Fibroblast of lung (primary cell): ENCODE data around the gene ZBP1. TPM values are rescaled to one million over a fixed set of nuclear protein-coding genes. Genes with fewer than 3 reads are reported as not detected.

Experiments used
- DNase-seq, 2 donors: peaks; one replicate each; pipeline versions ENCODE4 v3.0.0 to v3.0.0-alpha.2; 2010; ENCODE audit warnings: low read depth in 2 of 2
- H2AFZ ChIP-seq: 2 replicates; pipeline ENCODE4 v1.5.1; 2012; ENCODE audit warnings: low read length, control low read depth, inconsistent platforms
- H3K27ac ChIP-seq: 2 replicates; pipeline ENCODE4 v1.5.1; 2011; ENCODE audit warnings: low read length, control low read depth; ENCODE audit not compliant: insufficient read depth
- H3K27me3 ChIP-seq: 2 replicates; pipeline ENCODE4 v1.5.1; 2011; ENCODE audit warnings: mild to moderate bottlenecking, low read length; ENCODE audit not compliant: control insufficient read depth, insufficient read depth
- H3K36me3 ChIP-seq: 2 replicates; pipeline ENCODE4 v1.5.1; 2011; ENCODE audit warnings: low read length; ENCODE audit not compliant: control insufficient read depth, insufficient read depth
- H3K4me1 ChIP-seq: 2 replicates; pipeline ENCODE4 v1.5.1; 2011; ENCODE audit warnings: low read length; ENCODE audit not compliant: control insufficient read depth, insufficient read depth; ENCODE audit errors: extremely low read depth
- H3K4me2 ChIP-seq: 2 replicates; pipeline ENCODE4 v1.5.1; 2011; ENCODE audit warnings: low read length, control low read depth; ENCODE audit not compliant: insufficient read depth; ENCODE audit errors: extremely low read depth
- H3K4me3 ChIP-seq, 4 experiments: fragments of 200-600 bp in 1 of 4; sonication (generic) in 1 of 4; replicated peaks in 1 of 4; 2 replicates each; pipeline ENCODE4 v1.5.1; 2011 to 2016; ENCODE audit warnings: low read length in 4 of 4, low read depth in 3 of 4, mild to moderate bottlenecking in 3 of 4, control low read depth in 2 of 4, inconsistent platforms in 1 of 4, mixed read lengths in 1 of 4; ENCODE audit not compliant: insufficient read depth in 1 of 4; ENCODE audit errors: control extremely low read depth in 1 of 4
- H3K79me2 ChIP-seq: 2 replicates; pipeline ENCODE4 v1.5.1; 2012; ENCODE audit warnings: mild to moderate bottlenecking, low read length, inconsistent platforms; ENCODE audit not compliant: control insufficient read depth, insufficient read depth
- H3K9ac ChIP-seq: 2 replicates; pipeline ENCODE4 v1.5.1; 2011; ENCODE audit warnings: mild to moderate bottlenecking, low read length, control low read depth; ENCODE audit not compliant: insufficient read depth
- H3K9me3 ChIP-seq: 2 replicates; pipeline ENCODE4 v1.5.1; 2012; ENCODE audit warnings: low read depth, low read length; ENCODE audit not compliant: control insufficient read depth, insufficient read depth
- H4K20me1 ChIP-seq: 2 replicates; pipeline ENCODE4 v1.5.1; 2011; ENCODE audit warnings: low read length; ENCODE audit not compliant: control insufficient read depth, insufficient read depth; ENCODE audit errors: extremely low read depth
- EZH2 ChIP-seq: IDR thresholded peaks from 2 replicates; pipeline ENCODE4 v1.5.1; 2012; ENCODE audit warnings: low read length, control low read depth, mild to moderate bottlenecking; ENCODE audit errors: missing control alignments
- polyA plus RNA-seq, 2 donors: library from polyadenylated mRNA; depleted of rRNA in 1 of 2; stranded (reverse) in 1 of 2; unstranded in 1 of 2; fragments of >200 nt; gene quantifications; 2 replicates each; pipeline ENCODE4 v1.2.1, GENCODE V29; 2011 to 2012; ENCODE audit warnings: missing spikeins in 1 of 2
- total RNA-seq: library from RNA; depleted of rRNA; stranded (reverse); fragments of >200 nt; gene quantifications from 2 replicates; pipeline ENCODE4 v1.2.1, GENCODE V29; 2014
- TF ChIP-seq, protein P1 (sequence below), 2 donors: IDR thresholded peaks in 1 of 2; conservative IDR thresholded peaks in 1 of 2; 1 replicate in 1 of 2; 2 replicates in 1 of 2; pipeline ENCODE4 v1.5.1; 2011 to 2012; ENCODE audit warnings: low read length in 2 of 2, control low read depth in 1 of 2, inconsistent platforms in 1 of 2, low read depth in 1 of 2, mild to moderate bottlenecking in 1 of 2

The ZBP1 gene
- total and polyA plus RNA-seq, 2 donors (not counting 1 experiment from before 2014, with no cell fraction given) = not detected

DNA sequence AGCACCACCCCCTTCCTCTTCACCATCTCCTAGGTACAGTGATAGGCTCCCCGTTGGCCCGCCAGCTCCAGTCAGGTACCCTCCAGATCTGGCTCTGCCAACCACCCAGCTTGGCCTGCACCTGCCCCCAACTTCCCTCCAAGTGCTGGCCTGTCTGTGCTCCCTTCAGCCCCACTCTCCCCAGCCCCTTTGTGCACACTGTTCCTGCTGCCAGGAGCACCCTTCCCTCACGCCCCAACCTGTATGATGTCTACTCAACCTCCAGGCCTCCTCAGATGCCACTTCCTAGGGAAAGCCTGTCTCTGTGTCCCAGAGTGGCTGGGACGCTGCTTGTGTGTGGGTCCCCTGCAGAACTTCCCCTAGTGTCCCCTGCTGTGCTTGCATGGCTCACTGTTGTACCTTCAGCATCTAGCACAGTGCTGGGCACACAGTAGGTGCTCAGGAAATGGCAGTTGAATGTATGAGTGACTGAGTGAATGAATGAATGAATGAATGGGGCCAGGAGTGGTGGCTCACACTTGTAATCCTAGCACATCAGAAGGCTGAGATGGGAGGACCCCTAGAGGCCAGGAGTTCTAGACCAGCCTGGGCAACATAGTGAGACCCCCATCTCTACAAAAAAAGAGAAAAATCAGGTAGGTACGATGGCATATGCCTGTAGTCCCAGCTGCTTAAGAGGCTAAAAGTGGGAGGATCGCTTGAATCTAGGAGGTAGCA, 3.0 kb downstream of the ZBP1 start:
- Histone ChIP-seq H3K9ac (no peak overlapping the region), H3K9me3 (no peaks in the 10 kb centered on the region), H4K20me1 (no peaks in the 10 kb centered on the region), H3K36me3 (no peaks in the 10 kb centered on the region), H2AFZ (no peak overlapping the region), H3K79me2 (no peaks in the 10 kb centered on the region), H3K4me3 (no peak overlapping the region), H3K27ac (no peak overlapping the region), H3K27me3 (no peaks in the 10 kb centered on the region), H3K4me1 (no peaks in the 10 kb centered on the region), H3K4me2 (no peak overlapping the region)
- no peak for DNase-seq
- TF ChIP-seq, protein P1, sequence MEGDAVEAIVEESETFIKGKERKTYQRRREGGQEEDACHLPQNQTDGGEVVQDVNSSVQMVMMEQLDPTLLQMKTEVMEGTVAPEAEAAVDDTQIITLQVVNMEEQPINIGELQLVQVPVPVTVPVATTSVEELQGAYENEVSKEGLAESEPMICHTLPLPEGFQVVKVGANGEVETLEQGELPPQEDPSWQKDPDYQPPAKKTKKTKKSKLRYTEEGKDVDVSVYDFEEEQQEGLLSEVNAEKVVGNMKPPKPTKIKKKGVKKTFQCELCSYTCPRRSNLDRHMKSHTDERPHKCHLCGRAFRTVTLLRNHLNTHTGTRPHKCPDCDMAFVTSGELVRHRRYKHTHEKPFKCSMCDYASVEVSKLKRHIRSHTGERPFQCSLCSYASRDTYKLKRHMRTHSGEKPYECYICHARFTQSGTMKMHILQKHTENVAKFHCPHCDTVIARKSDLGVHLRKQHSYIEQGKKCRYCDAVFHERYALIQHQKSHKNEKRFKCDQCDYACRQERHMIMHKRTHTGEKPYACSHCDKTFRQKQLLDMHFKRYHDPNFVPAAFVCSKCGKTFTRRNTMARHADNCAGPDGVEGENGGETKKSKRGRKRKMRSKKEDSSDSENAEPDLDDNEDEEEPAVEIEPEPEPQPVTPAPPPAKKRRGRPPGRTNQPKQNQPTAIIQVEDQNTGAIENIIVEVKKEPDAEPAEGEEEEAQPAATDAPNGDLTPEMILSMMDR (conservative IDR thresholded peaks at IDR 0.05 in 1 of 2, IDR thresholded peaks at IDR 0.05 in 1 of 2; ENCODE audit: low read depth in 1 of 2, low read length in 2 of 2) = no peak
- TF ChIP-seq EZH2 = no peak

DNA sequence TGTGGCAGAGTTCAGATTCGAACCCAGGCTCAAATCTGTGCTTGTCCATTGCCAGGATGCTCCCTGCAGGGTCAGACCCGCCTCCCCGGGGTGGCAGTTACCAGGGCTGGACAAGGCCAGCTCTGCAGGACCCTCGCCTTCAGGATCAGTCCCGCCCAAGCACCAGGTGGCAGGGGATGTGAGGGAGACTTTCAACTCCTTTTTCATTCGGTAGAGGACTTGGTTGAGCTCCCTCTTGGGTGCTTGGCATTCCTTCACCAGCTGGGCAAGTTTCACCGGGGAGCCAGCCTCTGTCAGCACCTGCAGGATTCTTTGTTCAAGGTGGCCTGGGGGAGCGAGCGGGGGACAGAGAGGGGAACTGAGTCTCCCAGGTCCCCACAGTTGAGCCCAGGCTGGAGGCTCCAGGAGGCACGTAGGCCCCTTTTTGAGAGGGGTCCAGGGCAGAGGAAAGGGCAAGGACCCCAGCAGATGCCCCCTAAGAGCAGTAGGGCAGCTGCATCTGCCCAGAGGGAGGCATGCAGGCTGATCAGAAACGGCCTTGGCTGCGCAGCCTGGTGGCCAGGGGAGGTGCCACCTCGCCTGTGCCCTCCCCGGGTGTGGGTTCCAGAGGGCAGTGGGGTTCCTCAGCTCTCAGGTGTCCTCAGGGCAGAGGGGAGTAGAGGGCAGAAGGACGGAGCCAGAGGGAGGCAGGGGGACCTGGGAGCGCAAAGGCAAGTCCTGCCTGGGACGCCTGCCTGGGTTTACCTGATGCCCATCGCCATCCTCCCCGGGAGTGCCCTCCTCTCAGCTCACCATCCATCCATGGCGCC, 3.9 kb downstream of the ZBP1 start:
- no peak overlapping the region for H2AFZ ChIP-seq
- no peak overlapping the region for H3K27ac ChIP-seq
- H3K9ac ChIP-seq = no peak overlapping the region
- H4K20me1 ChIP-seq = no peaks in the 10 kb centered on the region
- DNase-seq = no peak
- no peaks in the 10 kb centered on the region for H3K4me1 ChIP-seq
- no peaks in the 10 kb centered on the region for H3K27me3 ChIP-seq
- no peaks in the 10 kb centered on the region for H3K36me3 ChIP-seq
- H3K9me3 ChIP-seq = no peaks in the 10 kb centered on the region
- no peak overlapping the region for H3K4me3 ChIP-seq
- no peak for TF ChIP-seq EZH2
- TF ChIP-seq, protein P1 (conservative IDR thresholded peaks at IDR 0.05 in 1 of 2, IDR thresholded peaks at IDR 0.05 in 1 of 2; ENCODE audit: low read depth in 1 of 2, low read length in 2 of 2) = no peak
- H3K4me2 ChIP-seq = no peak overlapping the region
- H3K79me2 ChIP-seq = no peaks in the 10 kb centered on the region

DNA sequence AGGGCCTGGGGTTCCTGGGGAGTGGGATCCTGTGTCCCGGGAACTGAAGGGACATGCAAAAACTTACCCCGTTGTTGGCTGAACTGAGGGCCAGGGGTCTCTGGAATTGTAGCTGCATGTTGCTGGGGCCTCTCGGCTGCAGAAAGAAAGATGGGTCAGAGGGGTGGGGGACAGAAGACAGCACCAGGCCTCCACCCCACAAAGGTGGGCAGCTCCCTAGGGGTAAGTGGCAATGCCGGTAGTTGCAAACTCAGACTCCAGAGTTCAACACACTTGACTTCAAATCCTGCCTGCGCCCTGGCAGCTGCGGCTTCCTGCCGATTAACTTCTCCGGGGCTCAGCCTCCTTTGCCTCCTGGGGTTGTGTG, 4.8 kb downstream of the ZBP1 start:
- H3K36me3 ChIP-seq = no peaks in the 10 kb centered on the region
- H3K9me3 ChIP-seq = no peaks in the 10 kb centered on the region
- H3K27ac ChIP-seq = no peak overlapping the region
- H3K27me3 ChIP-seq = no peaks in the 10 kb centered on the region
- H3K4me1 ChIP-seq = no peaks in the 10 kb centered on the region
- DNase-seq = no peak
- no peak overlapping the region for H2AFZ ChIP-seq
- no peaks in the 10 kb centered on the region for H4K20me1 ChIP-seq
- TF ChIP-seq, protein P1 (conservative IDR thresholded peaks at IDR 0.05 in 1 of 2, IDR thresholded peaks at IDR 0.05 in 1 of 2; ENCODE audit: low read depth in 1 of 2, low read length in 2 of 2) = no peak
- no peak for TF ChIP-seq EZH2
- H3K4me2 ChIP-seq = no peak overlapping the region
- no peaks in the 10 kb centered on the region for H3K79me2 ChIP-seq
- H3K4me3 ChIP-seq = no peak overlapping the region
- H3K9ac ChIP-seq = no peak overlapping the region
